PC-3 (cell line): ENCODE measurements around the gene OR4X1.

Source experiments
- EZH2 ChIP-seq: fragments of 300-600 bp; sonication (generic); IDR thresholded peaks from one replicate; pipeline ENCODE4 v1.6.1; 2017; ENCODE audit warnings: antibody characterized with exemption, mild to moderate bottlenecking, low read length; ENCODE audit not compliant: unreplicated experiment
- EZH2phosphoT487 ChIP-seq: fragments of 300-600 bp; sonication (generic); IDR thresholded peaks from 2 replicates; pipeline ENCODE4 v1.6.1; 2018; ENCODE audit warnings: mild to moderate bottlenecking, antibody characterized with exemption, low read length, borderline replicate concordance
- TF ChIP-seq, protein P1 (sequence below): fragments of 300-600 bp; sonication (generic); conservative IDR thresholded peaks from 2 replicates; pipeline ENCODE4 v1.5.1; 2017; ENCODE audit warnings: antibody characterized with exemption, low read depth, mild to moderate bottlenecking, low read length

DNA sequence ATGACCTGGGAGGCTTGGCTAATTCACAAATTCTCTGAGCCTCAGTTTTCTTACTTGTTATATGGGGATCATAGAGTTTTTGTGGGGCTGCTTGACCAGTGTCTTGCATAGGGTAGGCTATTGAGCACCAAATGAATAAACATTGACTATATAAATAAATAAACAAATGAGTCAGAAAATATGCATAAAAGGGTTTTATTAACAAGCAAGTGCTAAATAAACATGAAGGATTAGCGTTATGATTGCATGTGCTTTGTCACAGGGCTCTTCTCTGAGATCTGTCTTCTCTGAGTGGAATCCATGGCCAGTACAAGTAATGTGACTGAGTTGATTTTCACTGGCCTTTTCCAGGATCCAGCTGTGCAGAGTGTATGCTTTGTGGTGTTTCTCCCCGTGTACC, 47.2 kb upstream of the OR4X1 start, which contains the start of gene OR4B1:
- TF ChIP-seq, protein P1, sequence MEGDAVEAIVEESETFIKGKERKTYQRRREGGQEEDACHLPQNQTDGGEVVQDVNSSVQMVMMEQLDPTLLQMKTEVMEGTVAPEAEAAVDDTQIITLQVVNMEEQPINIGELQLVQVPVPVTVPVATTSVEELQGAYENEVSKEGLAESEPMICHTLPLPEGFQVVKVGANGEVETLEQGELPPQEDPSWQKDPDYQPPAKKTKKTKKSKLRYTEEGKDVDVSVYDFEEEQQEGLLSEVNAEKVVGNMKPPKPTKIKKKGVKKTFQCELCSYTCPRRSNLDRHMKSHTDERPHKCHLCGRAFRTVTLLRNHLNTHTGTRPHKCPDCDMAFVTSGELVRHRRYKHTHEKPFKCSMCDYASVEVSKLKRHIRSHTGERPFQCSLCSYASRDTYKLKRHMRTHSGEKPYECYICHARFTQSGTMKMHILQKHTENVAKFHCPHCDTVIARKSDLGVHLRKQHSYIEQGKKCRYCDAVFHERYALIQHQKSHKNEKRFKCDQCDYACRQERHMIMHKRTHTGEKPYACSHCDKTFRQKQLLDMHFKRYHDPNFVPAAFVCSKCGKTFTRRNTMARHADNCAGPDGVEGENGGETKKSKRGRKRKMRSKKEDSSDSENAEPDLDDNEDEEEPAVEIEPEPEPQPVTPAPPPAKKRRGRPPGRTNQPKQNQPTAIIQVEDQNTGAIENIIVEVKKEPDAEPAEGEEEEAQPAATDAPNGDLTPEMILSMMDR = no peak
- TF ChIP-seq EZH2 = no peak
- TF ChIP-seq EZH2phosphoT487 = no peak
